ENCODE results near the gene MYH2. TPM values are rescaled to one million over a fixed set of nuclear protein-coding genes. Genes with fewer than 3 reads are reported as not detected.

Gene MYH2
- total and polyA plus RNA-seq, 2 donors (not counting 1 experiment from before 2014, with no cell fraction given) = not detected

- no peaks in the 10 kb centered on the region for H3K9me3 ChIP-seq (ENCODE audit: control extremely low read depth in 1 of 3, control insufficient read depth in 2 of 3, insufficient read depth in 1 of 3, low read length in 2 of 3)
- intact Hi-C loops (cut with micrococcal nuclease) = no loop called here
- no peaks in the 10 kb centered on the region for H3K4me1 ChIP-seq (ENCODE audit: control insufficient read depth in 2 of 2, insufficient read depth in 2 of 2, low read length in 2 of 2)
- DNase-seq (no peak), ATAC-seq (ENCODE audit: low read depth) (no peak)
- Mint-ChIP-seq H3K27ac (no peak overlapping the region), H3K27me3 (peaks cover 33% of the 10 kb centered on the region), H3K4me3 (no peak overlapping the region), H3K9me3 (ENCODE audit: insufficient read depth) (peaks cover 3% of the 10 kb centered on the region), H3K4me1 (no peaks in the 10 kb centered on the region)
- no peak overlapping the region for H3K4me2 ChIP-seq (replicated peaks; ENCODE audit: low read depth, low read length, poor library complexity, severe bottlenecking)
- POLR2A ChIA-PET = no interaction called here
- H2AFZ ChIP-seq (ENCODE audit: insufficient read depth, low read depth, low read length, poor library complexity, severe bottlenecking) = no peak overlapping the region
- no peak overlapping the region for H3K9ac ChIP-seq (ENCODE audit: low read length)
- H3K27ac ChIP-seq (ENCODE audit: low read length in 2 of 2) = no peak overlapping the region
- whole genome bisulfite sequencing (ENCODE audit: insufficient coverage) = 71% methylated on average over 1 of the region's 4 CpGs
- TF ChIP-seq, protein P1, sequence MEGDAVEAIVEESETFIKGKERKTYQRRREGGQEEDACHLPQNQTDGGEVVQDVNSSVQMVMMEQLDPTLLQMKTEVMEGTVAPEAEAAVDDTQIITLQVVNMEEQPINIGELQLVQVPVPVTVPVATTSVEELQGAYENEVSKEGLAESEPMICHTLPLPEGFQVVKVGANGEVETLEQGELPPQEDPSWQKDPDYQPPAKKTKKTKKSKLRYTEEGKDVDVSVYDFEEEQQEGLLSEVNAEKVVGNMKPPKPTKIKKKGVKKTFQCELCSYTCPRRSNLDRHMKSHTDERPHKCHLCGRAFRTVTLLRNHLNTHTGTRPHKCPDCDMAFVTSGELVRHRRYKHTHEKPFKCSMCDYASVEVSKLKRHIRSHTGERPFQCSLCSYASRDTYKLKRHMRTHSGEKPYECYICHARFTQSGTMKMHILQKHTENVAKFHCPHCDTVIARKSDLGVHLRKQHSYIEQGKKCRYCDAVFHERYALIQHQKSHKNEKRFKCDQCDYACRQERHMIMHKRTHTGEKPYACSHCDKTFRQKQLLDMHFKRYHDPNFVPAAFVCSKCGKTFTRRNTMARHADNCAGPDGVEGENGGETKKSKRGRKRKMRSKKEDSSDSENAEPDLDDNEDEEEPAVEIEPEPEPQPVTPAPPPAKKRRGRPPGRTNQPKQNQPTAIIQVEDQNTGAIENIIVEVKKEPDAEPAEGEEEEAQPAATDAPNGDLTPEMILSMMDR (IDR thresholded peaks at IDR 0.05) = no peak
- TF ChIP-seq EZH2 (IDR thresholded peaks at IDR 0.05; ENCODE audit: borderline replicate concordance, insufficient read depth, low read depth, low read length, poor library complexity, severe bottlenecking) = no peak
- H4K20me1 ChIP-seq (ENCODE audit: control insufficient read depth, insufficient read depth, low read length, poor library complexity, severe bottlenecking) = no peaks in the 10 kb centered on the region
- no peaks in the 10 kb centered on the region for H3K27me3 ChIP-seq (replicated peaks in 1 of 4; ENCODE audit: control extremely low read depth in 1 of 4, control insufficient read depth in 3 of 4, insufficient read depth in 4 of 4, low read length in 3 of 4)
- H3K4me3 ChIP-seq (ENCODE audit: control extremely low read depth in 1 of 5, extremely low read depth in 1 of 5, insufficient read depth in 1 of 5, low read depth in 2 of 5, low read length in 4 of 5) = no peak overlapping the region
- CTCF ChIA-PET = interaction anchor here (1.0 to 1.1 kb wide), 2 partner anchors 30 to 33 kb away, joined by 3 read pairs; no protein-coding TSS in a partner anchor
- H3K79me2 ChIP-seq (ENCODE audit: control insufficient read depth, insufficient read depth, low read length) = no peaks in the 10 kb centered on the region
- no peaks in the 10 kb centered on the region for H3K36me3 ChIP-seq (replicated peaks in 1 of 2; ENCODE audit: control extremely low read depth in 1 of 2, control insufficient read depth in 1 of 2, extremely low read depth in 1 of 2, insufficient read depth in 2 of 2, low read length in 1 of 2)
These were observed 34.4 kb upstream of the MYH2 start for GRCh38 chr17:10583834-10584233.

DNA sequence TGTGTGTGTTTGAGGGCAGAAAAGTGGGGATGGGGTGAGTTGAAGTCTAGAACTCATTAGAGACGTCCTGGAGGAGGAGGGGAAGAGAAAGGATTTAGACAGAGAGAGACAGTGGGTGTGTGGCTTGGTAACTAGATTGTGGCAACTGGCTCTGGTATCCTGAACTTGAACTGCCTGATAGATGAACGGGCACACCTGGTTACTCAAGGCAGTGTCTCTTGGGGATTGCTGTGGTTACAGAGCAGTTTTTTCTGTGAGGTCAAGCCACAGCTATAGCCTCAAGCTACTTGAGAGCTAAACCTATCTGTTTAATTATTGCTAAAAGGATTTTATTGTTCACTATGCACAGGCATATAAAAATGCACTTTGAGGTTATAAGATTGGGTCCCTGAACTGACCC is 29.8 kb upstream of the MYH2 start:
- DNase-seq = no peak
- H3K4me3 Mint-ChIP-seq = no peak overlapping the region
- H3K79me2 ChIP-seq (ENCODE audit: control insufficient read depth, insufficient read depth, low read length) = no peaks in the 10 kb centered on the region
- no peaks in the 10 kb centered on the region for H3K36me3 ChIP-seq (replicated peaks in 1 of 2; ENCODE audit: control extremely low read depth in 1 of 2, control insufficient read depth in 1 of 2, extremely low read depth in 1 of 2, insufficient read depth in 2 of 2, low read length in 1 of 2)
- H3K27me3 Mint-ChIP-seq = peaks cover 35% of the 10 kb centered on the region
- POLR2A ChIA-PET = no interaction called here
- CTCF ChIA-PET = no interaction called here
- peaks cover 0 to 3% (median 0%) of the 10 kb centered on the region in 3 donors for H3K9me3 ChIP-seq (ENCODE audit: control extremely low read depth in 1 of 3, control insufficient read depth in 2 of 3, insufficient read depth in 1 of 3, low read length in 2 of 3)
- 50% methylated on average over 1 of the region's 2 CpGs for WGBS (ENCODE audit: insufficient coverage)
- no peak overlapping the region for H3K27ac ChIP-seq (ENCODE audit: low read length in 2 of 2)
- no peak overlapping the region for H3K4me3 ChIP-seq (ENCODE audit: control extremely low read depth in 1 of 5, extremely low read depth in 1 of 5, insufficient read depth in 1 of 5, low read depth in 2 of 5, low read length in 4 of 5)
- TF ChIP-seq, protein P1 (IDR thresholded peaks at IDR 0.05) = no peak
- no peak for TF ChIP-seq EZH2 (IDR thresholded peaks at IDR 0.05; ENCODE audit: borderline replicate concordance, insufficient read depth, low read depth, low read length, poor library complexity, severe bottlenecking)
- H4K20me1 ChIP-seq (ENCODE audit: control insufficient read depth, insufficient read depth, low read length, poor library complexity, severe bottlenecking) = no peaks in the 10 kb centered on the region
- H2AFZ ChIP-seq (ENCODE audit: insufficient read depth, low read depth, low read length, poor library complexity, severe bottlenecking) = no peak overlapping the region
- H3K4me1 ChIP-seq (ENCODE audit: control insufficient read depth in 2 of 2, insufficient read depth in 2 of 2, low read length in 2 of 2) = no peaks in the 10 kb centered on the region
- H3K4me2 ChIP-seq (replicated peaks; ENCODE audit: low read depth, low read length, poor library complexity, severe bottlenecking) = no peak overlapping the region
- no peak overlapping the region for H3K9ac ChIP-seq (ENCODE audit: low read length)
- H3K27me3 ChIP-seq (replicated peaks in 1 of 4; ENCODE audit: control extremely low read depth in 1 of 4, control insufficient read depth in 3 of 4, insufficient read depth in 4 of 4, low read length in 3 of 4) = no peaks in the 10 kb centered on the region
- H3K9me3 Mint-ChIP-seq (ENCODE audit: insufficient read depth) = peaks cover 3% of the 10 kb centered on the region
- no peak overlapping the region for H3K27ac Mint-ChIP-seq
- intact Hi-C loops (cut with micrococcal nuclease) = no loop called here
- ATAC-seq (ENCODE audit: low read depth) = no peak
- no peaks in the 10 kb centered on the region for H3K4me1 Mint-ChIP-seq

All from B cell (primary cell).